ENCODE data around the gene KLK8. TPM values are rescaled to one million over a fixed set of nuclear protein-coding genes. Genes with fewer than 3 reads are reported as not detected.
A peak's percentile ranks its signal among the peaks of the same experiment; 100 is the strongest.

KLK8 gene
- total RNA-seq, 1 donor from 2014 or later = not detected

DNA sequence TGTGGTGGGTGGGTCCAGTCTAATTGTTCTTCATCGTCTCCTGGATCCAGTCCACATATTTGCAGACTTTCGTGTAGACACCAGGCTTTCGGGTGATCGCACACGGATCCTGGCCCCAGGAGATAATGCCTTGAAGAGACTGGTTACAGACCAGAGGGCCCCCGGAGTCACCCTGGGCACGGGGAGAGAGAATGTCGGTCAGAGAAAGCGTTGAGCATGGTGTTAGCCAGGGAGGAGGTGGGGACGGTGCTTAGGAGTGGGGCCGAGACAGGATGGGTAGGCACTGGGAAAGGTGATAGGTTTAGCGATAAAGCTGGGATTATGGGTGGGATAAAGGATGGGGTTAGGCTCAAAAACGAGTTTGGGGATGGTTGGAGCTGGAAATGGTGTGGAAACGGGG is 21.1 kb upstream of the KLK8 start:
- Mint-ChIP-seq H3K27me3 (ENCODE audit: low read depth, unreplicated experiment) (peaks cover 57% of the 10 kb centered on the region), H3K36me3 (ENCODE audit: low read depth, unreplicated experiment) (no peaks in the 10 kb centered on the region), H3K4me1 (ENCODE audit: low read depth, unreplicated experiment) (peaks cover 2% of the 10 kb centered on the region), H3K27ac (ENCODE audit: unreplicated experiment) (no peak overlapping the region), H3K9me3 (ENCODE audit: unreplicated experiment) (peaks cover 2% of the 10 kb centered on the region), H3K4me3 (ENCODE audit: unreplicated experiment) (no peak overlapping the region)
- no peaks in the 10 kb centered on the region for H3K9me3 ChIP-seq (ENCODE audit: insufficient read depth, low read depth, low read length)
- H3K4me1 ChIP-seq (ENCODE audit: insufficient read depth, low read length) = no peaks in the 10 kb centered on the region
- H3K27me3 ChIP-seq (ENCODE audit: insufficient read depth, low read length) = no peaks in the 10 kb centered on the region
- H3K4me2 ChIP-seq (ENCODE audit: low read length) = no peak overlapping the region
- no peak overlapping the region for H3K27ac ChIP-seq (ENCODE audit: low read depth, low read length)
- H2AFZ ChIP-seq (ENCODE audit: low read depth, low read length) = no peak overlapping the region
- no peak for FAIRE-seq
- no peak overlapping the region for H3K4me3 ChIP-seq (ENCODE audit: insufficient read depth, low read depth, low read length)
- H3K9ac ChIP-seq (ENCODE audit: low read length) = no peak overlapping the region
- H4K20me1 ChIP-seq (ENCODE audit: insufficient read depth, low read length) = no peaks in the 10 kb centered on the region
- TF ChIP-seq, protein P1, sequence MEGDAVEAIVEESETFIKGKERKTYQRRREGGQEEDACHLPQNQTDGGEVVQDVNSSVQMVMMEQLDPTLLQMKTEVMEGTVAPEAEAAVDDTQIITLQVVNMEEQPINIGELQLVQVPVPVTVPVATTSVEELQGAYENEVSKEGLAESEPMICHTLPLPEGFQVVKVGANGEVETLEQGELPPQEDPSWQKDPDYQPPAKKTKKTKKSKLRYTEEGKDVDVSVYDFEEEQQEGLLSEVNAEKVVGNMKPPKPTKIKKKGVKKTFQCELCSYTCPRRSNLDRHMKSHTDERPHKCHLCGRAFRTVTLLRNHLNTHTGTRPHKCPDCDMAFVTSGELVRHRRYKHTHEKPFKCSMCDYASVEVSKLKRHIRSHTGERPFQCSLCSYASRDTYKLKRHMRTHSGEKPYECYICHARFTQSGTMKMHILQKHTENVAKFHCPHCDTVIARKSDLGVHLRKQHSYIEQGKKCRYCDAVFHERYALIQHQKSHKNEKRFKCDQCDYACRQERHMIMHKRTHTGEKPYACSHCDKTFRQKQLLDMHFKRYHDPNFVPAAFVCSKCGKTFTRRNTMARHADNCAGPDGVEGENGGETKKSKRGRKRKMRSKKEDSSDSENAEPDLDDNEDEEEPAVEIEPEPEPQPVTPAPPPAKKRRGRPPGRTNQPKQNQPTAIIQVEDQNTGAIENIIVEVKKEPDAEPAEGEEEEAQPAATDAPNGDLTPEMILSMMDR (IDR thresholded peaks at IDR 0.05; ENCODE audit: insufficient read depth, low read depth, low read length) = no peak
- no peaks in the 10 kb centered on the region for H3K36me3 ChIP-seq (ENCODE audit: insufficient read depth, low read length)
- no peaks in the 10 kb centered on the region for H3K79me2 ChIP-seq (ENCODE audit: insufficient read depth, low read length)
- no peak for DNase-seq (ENCODE audit: low read depth)

DNA sequence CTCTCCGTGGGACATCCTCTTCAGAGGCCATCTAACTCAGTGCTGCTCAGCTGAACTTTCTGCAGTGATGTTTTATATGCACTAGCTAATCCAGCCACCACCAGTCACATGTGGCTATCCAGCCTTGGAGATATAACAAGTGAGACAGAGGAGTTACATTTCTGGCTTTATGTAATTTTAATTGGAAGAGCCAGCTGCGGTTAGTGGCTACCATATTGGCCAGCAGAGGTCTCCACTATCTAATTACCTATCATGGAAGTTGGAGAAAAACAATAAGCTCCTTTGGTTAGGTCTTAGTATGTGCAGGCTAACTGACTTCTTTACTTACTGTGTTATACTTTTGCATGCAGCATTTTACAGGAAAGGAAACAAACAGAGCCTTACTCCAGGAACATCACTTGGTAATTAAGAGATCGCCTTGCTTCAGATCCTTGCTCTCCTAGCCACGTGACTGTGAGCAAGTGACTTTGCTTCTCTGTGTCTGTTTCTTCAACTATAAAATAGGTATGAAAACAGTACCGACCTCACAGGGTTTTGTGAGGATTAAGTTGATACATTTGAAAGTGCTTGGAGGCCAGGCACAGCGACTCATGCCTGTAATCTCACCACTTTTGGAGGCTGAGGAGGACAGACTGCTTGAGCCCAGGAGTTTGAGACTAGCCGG is 19.7 kb upstream of the KLK8 start:
- peak; percentile 26 for FAIRE-seq
- H3K27me3 Mint-ChIP-seq (ENCODE audit: low read depth, unreplicated experiment) = peaks cover 61% of the 10 kb centered on the region
- H3K9me3 Mint-ChIP-seq (ENCODE audit: unreplicated experiment) = peaks cover 5% of the 10 kb centered on the region

DNA sequence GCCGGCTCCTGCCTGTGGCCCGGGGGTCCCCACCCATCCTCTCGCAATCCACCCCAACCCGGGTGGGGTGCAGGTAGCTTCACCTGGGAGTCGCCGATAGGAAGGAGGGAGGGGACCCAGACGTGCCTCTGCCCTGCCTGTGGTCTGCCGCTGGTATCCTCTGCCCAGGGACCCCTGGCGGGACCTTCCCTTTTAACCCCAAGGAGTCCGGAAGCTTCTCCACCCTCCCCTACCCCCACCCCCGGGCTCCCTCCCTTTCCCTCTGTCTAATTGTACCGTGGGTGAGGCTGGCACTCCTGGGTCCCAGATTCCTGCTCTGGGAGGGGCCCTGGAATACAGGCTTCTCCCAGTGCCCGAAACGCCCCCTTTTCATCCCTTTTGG is 18.1 kb upstream of the KLK8 start, which contains the start of gene KLK10:
TSS of gene KLK10 (minus strand) at position 166 of the 382 bp plus-strand sequence. CDS start 579 bp downstream, outside the sequence.
- H3K9ac ChIP-seq (ENCODE audit: low read length) = no peak within 1 kb of the TSS
- no peak within 1 kb of the TSS for H3K4me2 ChIP-seq (ENCODE audit: low read length)
- no peaks in the 10 kb centered on the region for H3K79me2 ChIP-seq (ENCODE audit: insufficient read depth, low read length)
- no peak for FAIRE-seq
- DNase-seq (ENCODE audit: low read depth) = no peak
- no peaks in the 10 kb centered on the region for H3K4me1 ChIP-seq (ENCODE audit: insufficient read depth, low read length)
- no peak within 1 kb of the TSS for H3K27ac Mint-ChIP-seq (ENCODE audit: unreplicated experiment)
- peak within 1 kb of the TSS; percentile 79 for H3K4me3 Mint-ChIP-seq (ENCODE audit: unreplicated experiment)
- no peak within 1 kb of the TSS for H3K27ac ChIP-seq (ENCODE audit: low read depth, low read length)
- H3K4me3 ChIP-seq (ENCODE audit: insufficient read depth, low read depth, low read length) = no peak within 1 kb of the TSS
- no peaks in the 10 kb centered on the region for H3K9me3 ChIP-seq (ENCODE audit: insufficient read depth, low read depth, low read length)
- peaks cover 5% of the 10 kb centered on the region for H3K4me1 Mint-ChIP-seq (ENCODE audit: low read depth, unreplicated experiment)
- H3K27me3 ChIP-seq (ENCODE audit: insufficient read depth, low read length) = peaks cover 5% of the 10 kb centered on the region
- no peaks in the 10 kb centered on the region for H4K20me1 ChIP-seq (ENCODE audit: insufficient read depth, low read length)
- peaks cover 9% of the 10 kb centered on the region for H3K9me3 Mint-ChIP-seq (ENCODE audit: unreplicated experiment)
- TF ChIP-seq, protein P1 (IDR thresholded peaks at IDR 0.05; ENCODE audit: insufficient read depth, low read depth, low read length) = no peak
- peak; percentile 15 for TF ChIP-seq EZH2 (IDR thresholded peaks at IDR 0.05; ENCODE audit: insufficient read depth, low read length)
- no peaks in the 10 kb centered on the region for H3K36me3 Mint-ChIP-seq (ENCODE audit: low read depth, unreplicated experiment)
- no peak within 1 kb of the TSS for H2AFZ ChIP-seq (ENCODE audit: low read depth, low read length)
- no peaks in the 10 kb centered on the region for H3K36me3 ChIP-seq (ENCODE audit: insufficient read depth, low read length)
- peaks cover 63% of the 10 kb centered on the region for H3K27me3 Mint-ChIP-seq (ENCODE audit: low read depth, unreplicated experiment)

More for the DNA sequence above, 19.7 kb upstream of the KLK8 start:
- H3K27ac Mint-ChIP-seq (ENCODE audit: unreplicated experiment) = no peak overlapping the region
- Histone ChIP-seq H3K4me2 (ENCODE audit: low read length) (no peak overlapping the region), H3K36me3 (ENCODE audit: insufficient read depth, low read length) (no peaks in the 10 kb centered on the region), H3K79me2 (ENCODE audit: insufficient read depth, low read length) (no peaks in the 10 kb centered on the region), H3K4me3 (ENCODE audit: insufficient read depth, low read depth, low read length) (no peak overlapping the region), H3K9me3 (ENCODE audit: insufficient read depth, low read depth, low read length) (no peaks in the 10 kb centered on the region), H3K27me3 (ENCODE audit: insufficient read depth, low read length) (peaks cover 5% of the 10 kb centered on the region), H3K9ac (ENCODE audit: low read length) (no peak overlapping the region), H3K27ac (ENCODE audit: low read depth, low read length) (no peak overlapping the region), H2AFZ (ENCODE audit: low read depth, low read length) (no peak overlapping the region), H4K20me1 (ENCODE audit: insufficient read depth, low read length) (no peaks in the 10 kb centered on the region), H3K4me1 (ENCODE audit: insufficient read depth, low read length) (no peaks in the 10 kb centered on the region)
- peak; percentile 27 for DNase-seq (ENCODE audit: low read depth)
- no peaks in the 10 kb centered on the region for H3K36me3 Mint-ChIP-seq (ENCODE audit: low read depth, unreplicated experiment)
- peaks cover 5% of the 10 kb centered on the region for H3K4me1 Mint-ChIP-seq (ENCODE audit: low read depth, unreplicated experiment)
- TF ChIP-seq, protein P1 (IDR thresholded peaks at IDR 0.05; ENCODE audit: insufficient read depth, low read depth, low read length) = peak; percentile 55
- no peak for TF ChIP-seq EZH2 (IDR thresholded peaks at IDR 0.05; ENCODE audit: insufficient read depth, low read length)
- no peak overlapping the region for H3K4me3 Mint-ChIP-seq (ENCODE audit: unreplicated experiment)

Data from astrocyte (in vitro differentiated cells and primary cell).